ENCODE measurements around the gene YKT6. TPM values are rescaled to one million over a fixed set of nuclear protein-coding genes. Genes with fewer than 3 reads are reported as not detected.

The YKT6 gene
- total RNA-seq, 1 donor from 2014 or later: 47.6 TPM

- Histone ChIP-seq H3K27ac (no peak overlapping the region), H3K27me3 (no peaks in the 10 kb centered on the region), H3K4me3 (no peak overlapping the region), H3K36me3 (no peaks in the 10 kb centered on the region), H3K4me1 (no peaks in the 10 kb centered on the region), H3K9me3 (no peaks in the 10 kb centered on the region)
- no peak for DNase-seq (ENCODE audit: extremely low spot score in 2 of 2)
- intact Hi-C loops (cut with DNase I): no loop called here
- no peak for TF ChIP-seq POLR2AphosphoS5 (IDR thresholded peaks at IDR 0.05; ENCODE audit: insufficient read depth in 1 of 2, low read depth in 1 of 2)
- TF ChIP-seq, protein P1, sequence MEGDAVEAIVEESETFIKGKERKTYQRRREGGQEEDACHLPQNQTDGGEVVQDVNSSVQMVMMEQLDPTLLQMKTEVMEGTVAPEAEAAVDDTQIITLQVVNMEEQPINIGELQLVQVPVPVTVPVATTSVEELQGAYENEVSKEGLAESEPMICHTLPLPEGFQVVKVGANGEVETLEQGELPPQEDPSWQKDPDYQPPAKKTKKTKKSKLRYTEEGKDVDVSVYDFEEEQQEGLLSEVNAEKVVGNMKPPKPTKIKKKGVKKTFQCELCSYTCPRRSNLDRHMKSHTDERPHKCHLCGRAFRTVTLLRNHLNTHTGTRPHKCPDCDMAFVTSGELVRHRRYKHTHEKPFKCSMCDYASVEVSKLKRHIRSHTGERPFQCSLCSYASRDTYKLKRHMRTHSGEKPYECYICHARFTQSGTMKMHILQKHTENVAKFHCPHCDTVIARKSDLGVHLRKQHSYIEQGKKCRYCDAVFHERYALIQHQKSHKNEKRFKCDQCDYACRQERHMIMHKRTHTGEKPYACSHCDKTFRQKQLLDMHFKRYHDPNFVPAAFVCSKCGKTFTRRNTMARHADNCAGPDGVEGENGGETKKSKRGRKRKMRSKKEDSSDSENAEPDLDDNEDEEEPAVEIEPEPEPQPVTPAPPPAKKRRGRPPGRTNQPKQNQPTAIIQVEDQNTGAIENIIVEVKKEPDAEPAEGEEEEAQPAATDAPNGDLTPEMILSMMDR (IDR thresholded peaks at IDR 0.05): no peak
- no peak for TF ChIP-seq POLR2A (IDR thresholded peaks at IDR 0.05)
These were observed 42.5 kb upstream of the YKT6 start for GRCh38 chr7:44158096-44158872.

DNA sequence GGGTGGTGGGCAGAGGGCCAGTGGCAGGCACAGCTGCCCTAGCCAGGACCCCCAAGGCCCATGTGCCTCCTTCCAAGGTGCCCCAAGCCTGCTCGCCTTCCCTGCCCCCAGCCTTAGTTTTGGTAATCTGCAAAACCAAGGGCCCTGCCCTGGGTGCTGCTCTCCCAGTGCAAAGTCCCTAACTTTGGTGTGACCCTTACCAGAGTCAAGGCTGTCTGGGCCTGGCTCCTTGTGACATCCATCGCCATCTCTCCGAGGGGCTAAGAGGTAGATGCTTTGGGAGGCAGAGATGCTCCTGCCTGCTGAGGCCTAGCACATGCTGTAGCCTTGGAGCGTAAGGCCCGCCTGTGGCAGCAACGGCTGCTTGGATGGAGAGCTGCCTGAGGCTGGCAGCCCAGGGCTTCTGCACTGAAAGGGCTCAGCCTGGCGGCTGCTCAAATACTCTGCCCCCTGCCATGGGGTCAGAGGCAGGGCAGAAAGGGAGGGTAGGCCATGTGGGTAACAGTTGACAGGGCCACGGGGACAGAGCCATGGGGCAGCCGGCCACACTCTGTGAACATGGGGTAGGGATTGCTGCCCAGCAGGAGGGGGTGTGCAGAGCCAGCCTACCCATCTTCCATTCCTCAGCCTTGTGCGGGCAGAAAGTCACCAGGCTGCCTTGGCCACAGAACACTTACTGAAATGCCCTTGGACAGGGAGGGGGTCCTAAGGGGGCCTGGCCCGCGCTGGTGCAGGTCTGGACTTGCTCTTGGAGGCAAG, 41.7 kb upstream of the YKT6 start:
- Histone ChIP-seq H3K4me1 (no peaks in the 10 kb centered on the region), H3K27me3 (no peaks in the 10 kb centered on the region), H3K27ac (no peak overlapping the region), H3K36me3 (no peaks in the 10 kb centered on the region), H3K9me3 (no peaks in the 10 kb centered on the region), H3K4me3 (no peak overlapping the region)
- DNase-seq (ENCODE audit: extremely low spot score in 2 of 2): no peak
- intact Hi-C loops (cut with DNase I): no loop called here
- TF ChIP-seq, protein P1 (IDR thresholded peaks at IDR 0.05): no peak
- TF ChIP-seq POLR2AphosphoS5 (IDR thresholded peaks at IDR 0.05; ENCODE audit: insufficient read depth in 1 of 2, low read depth in 1 of 2) (no peak), POLR2A (IDR thresholded peaks at IDR 0.05) (no peak)

DNA sequence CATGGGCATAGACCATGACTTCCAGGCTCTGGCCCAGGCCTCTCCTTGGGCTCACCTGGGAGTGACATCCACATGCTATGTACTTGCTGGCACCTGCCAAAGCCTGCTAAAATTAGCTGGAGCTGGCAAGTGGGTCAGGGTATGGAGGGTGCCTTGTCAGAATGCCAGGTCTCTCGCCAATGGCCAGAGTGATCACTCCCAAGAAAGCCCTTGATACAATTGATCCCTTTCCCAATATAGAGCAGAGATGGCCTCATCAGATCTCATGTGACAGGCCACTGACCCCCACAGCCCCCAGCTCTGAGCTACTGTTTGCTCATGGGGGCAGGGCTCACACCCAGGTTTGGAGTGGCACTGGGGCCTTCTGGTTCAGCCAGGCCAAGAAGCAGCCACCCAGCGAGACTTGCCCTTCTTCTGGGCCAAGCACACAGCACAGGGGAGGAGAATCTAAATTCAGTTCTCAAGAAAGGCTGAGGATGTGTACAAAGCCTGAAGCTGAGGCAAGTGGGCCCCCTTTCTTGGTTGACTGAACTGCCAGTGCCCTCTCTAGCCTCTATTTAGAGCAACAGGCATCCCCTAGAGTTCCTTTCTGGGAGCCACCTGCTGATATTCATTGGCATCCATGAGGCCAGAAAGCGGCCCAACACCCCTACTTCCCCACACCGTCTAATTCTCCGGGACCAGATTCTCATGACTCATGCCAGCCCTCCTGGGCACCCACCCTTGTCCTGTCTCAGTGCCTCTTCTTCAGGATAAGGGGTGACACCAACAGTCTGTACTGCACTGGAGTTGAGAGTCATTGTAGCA, 40.8 kb upstream of the YKT6 start:
- DNase-seq (ENCODE audit: extremely low spot score in 2 of 2): no peak
- no peak overlapping the region for H3K4me3 ChIP-seq
- no peak overlapping the region for H3K27ac ChIP-seq
- TF ChIP-seq POLR2A (IDR thresholded peaks at IDR 0.05) (no peak), POLR2AphosphoS5 (IDR thresholded peaks at IDR 0.05; ENCODE audit: insufficient read depth in 1 of 2, low read depth in 1 of 2) (no peak)
- TF ChIP-seq, protein P1 (IDR thresholded peaks at IDR 0.05): no peak
- H3K4me1 ChIP-seq: no peaks in the 10 kb centered on the region
- H3K36me3 ChIP-seq: no peaks in the 10 kb centered on the region
- H3K27me3 ChIP-seq: no peaks in the 10 kb centered on the region
- H3K9me3 ChIP-seq: no peaks in the 10 kb centered on the region
- intact Hi-C loops (cut with DNase I): no loop called here

DNA sequence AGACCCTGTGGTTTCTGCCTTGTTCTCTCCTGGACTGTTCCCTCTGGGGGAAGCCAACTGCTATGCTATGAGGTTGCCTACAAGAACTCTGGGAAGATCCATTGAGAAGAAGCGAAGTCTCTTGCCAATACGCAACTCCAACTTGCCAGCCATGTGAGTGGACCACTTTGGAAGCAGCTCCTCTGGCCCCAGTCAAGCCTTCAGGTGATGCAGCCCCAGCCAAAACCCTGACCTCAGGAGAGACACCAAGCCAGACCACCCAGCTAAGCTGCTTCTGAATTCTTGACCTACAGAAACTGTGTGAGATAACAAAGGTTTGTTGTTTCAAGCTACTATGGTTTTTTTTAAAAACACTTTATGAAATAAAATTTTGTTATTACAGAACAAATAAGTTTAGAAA, 39.4 kb upstream of the YKT6 start:
- H3K27me3 ChIP-seq: no peaks in the 10 kb centered on the region
- H3K36me3 ChIP-seq: no peaks in the 10 kb centered on the region
- TF ChIP-seq, protein P1 (IDR thresholded peaks at IDR 0.05): no peak
- no peak for TF ChIP-seq POLR2A (IDR thresholded peaks at IDR 0.05)
- no peak for TF ChIP-seq POLR2AphosphoS5 (IDR thresholded peaks at IDR 0.05; ENCODE audit: insufficient read depth in 1 of 2, low read depth in 1 of 2)
- intact Hi-C loops (cut with DNase I): no loop called here
- H3K4me3 ChIP-seq: no peak overlapping the region
- no peak for DNase-seq (ENCODE audit: extremely low spot score in 2 of 2)
- no peaks in the 10 kb centered on the region for H3K4me1 ChIP-seq
- no peaks in the 10 kb centered on the region for H3K9me3 ChIP-seq
- H3K27ac ChIP-seq: no peak overlapping the region

All from vagina (tissue), 2 donors.